ENCODE data around the gene TSTD1.

DNA sequence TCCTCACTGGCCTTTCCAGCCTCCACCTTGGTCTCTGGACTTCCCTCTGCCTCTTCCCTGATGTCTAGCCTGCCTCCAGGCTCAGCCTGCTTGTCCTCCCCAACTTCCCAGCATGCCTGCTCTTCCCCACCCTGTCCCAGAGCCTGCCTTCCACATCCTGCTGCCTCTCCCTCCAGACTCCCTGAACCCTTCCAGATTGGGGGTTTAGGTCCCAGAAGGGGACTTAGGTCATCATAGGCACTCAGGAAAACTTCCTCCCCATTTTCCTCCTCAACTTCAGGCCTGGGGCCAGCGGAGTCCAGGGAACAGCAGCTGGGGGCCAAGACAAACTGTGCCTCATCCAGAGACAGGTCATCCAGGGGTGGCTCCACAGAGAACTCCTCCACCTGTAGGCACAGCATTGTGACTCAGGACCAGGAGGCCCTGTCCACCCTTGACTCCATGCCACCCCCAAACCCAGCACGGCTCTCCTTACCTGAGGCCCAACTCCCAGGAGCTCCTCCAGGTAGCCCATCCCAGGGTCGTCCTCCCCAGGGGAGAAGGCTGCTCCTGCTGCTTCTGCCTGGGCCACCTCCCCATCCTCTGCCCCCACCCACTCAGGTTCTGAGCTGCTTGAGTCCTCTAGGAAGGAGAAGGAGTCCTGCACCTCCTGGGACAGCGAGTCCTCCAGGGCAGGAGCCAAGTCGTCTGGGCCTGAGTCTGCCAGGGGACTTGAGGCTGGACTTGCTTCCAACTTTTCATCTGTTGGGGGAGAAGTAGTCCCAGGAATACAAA is 10.4 kb upstream of the TSTD1 start:
- TF ChIP-seq EZH2phosphoT487 (IDR thresholded peaks at IDR 0.05; ENCODE audit: insufficient read depth, low read depth) = no peak
- no peak for TF ChIP-seq EZH2 (IDR thresholded peaks at IDR 0.05; ENCODE audit: insufficient read depth, poor library complexity, severe bottlenecking)
